HK-2 (cell line): ENCODE measurements around the gene SLC7A6OS.

Source experiments
- DNase-seq: peaks from one replicate; pipeline ENCODE4 v3.0.0-alpha.2; 2018; ENCODE audit not compliant: unreplicated experiment

The SLC7A6OS gene

GRCh38 chr16:68279726-68280558 is 30.8 kb downstream of the SLC7A6OS start:
- no peak for DNase-seq

GRCh38 chr16:68276223-68276622 is 34.5 kb downstream of the SLC7A6OS start:
- no peak for DNase-seq

GRCh38 chr16:68275611-68276191 is 35.0 kb downstream of the SLC7A6OS start:
- no peak for DNase-seq

GRCh38 chr16:68274441-68274840 is 36.3 kb downstream of the SLC7A6OS start:
- DNase-seq, result no peak

- DNase-seq, result no peak
Measured at GRCh38 chr16:68273896-68274295, 36.9 kb downstream of the SLC7A6OS start.

- no peak for DNase-seq
Measured at GRCh38 chr16:68273459-68273858, 37.3 kb downstream of the SLC7A6OS start.

- DNase-seq, result no peak
Measured at GRCh38 chr16:68272507-68273209, 38.1 kb downstream of the SLC7A6OS start.

GRCh38 chr16:68270353-68270752 is 40.4 kb downstream of the SLC7A6OS start:
- no peak for DNase-seq

GRCh38 chr16:68269793-68270192 is 41.0 kb downstream of the SLC7A6OS start:
- no peak for DNase-seq

- no peak for DNase-seq
Measured at GRCh38 chr16:68267612-68268405, 42.9 kb downstream of the SLC7A6OS start.

GRCh38 chr16:68265078-68265920 is 45.4 kb downstream of the SLC7A6OS start:
- peak; percentile 87 for DNase-seq

GRCh38 chr16:68264128-68265077 is 46.3 kb downstream of the SLC7A6OS start, which contains the start of gene SLC7A6:
Gene SLC7A6 (plus strand): TSS chr16:68264526. CDS start chr16:68274727, 10,201 bp downstream.
- DNase-seq, result peak; percentile 90

GRCh38 chr16:68263559-68264127 is 47.1 kb downstream of the SLC7A6OS start:
- no peak for DNase-seq

GRCh38 chr16:68259007-68259825 is 51.5 kb downstream of the SLC7A6OS start:
- DNase-seq, result no peak

GRCh38 chr16:68257906-68258800 is 52.6 kb downstream of the SLC7A6OS start:
- DNase-seq, result peak; percentile 98

- DNase-seq, result peak; percentile 47
Measured at GRCh38 chr16:68257251-68257905, 53.4 kb downstream of the SLC7A6OS start.

- DNase-seq, result no peak
Measured at GRCh38 chr16:68255712-68256111, 55.0 kb downstream of the SLC7A6OS start.
